Measurements from ENCODE around the gene TMPRSS12. TPM values are rescaled to one million over a fixed set of nuclear protein-coding genes. Genes with fewer than 3 reads are reported as not detected.
"Not testable (repeated sequence)": the region's sequence is repeated elsewhere in the genome, so short reads cannot be mapped to it uniquely, and the experiment has no call there.

The TMPRSS12 gene
- total RNA-seq, 1 experiment from 2014 or later: not detected

DNA sequence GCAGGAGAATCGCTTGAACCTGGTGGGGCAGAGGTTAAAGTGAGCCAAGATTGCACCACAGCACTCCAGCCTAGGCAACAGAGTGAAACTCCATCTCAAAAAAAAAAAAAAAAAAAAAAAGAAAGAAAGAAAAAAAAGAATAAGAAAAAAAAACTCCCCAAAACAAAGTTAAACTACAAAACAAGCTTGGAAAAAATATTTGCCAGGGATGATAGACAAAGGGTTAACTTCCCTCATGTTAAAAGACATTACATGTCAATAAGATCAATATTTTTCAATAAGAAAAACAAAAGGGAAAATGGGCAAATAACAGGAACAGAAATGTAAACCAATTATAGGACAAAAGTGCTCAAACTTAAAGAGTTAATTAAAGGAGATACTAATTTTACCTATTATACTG lies 83.2 kb downstream of the TMPRSS12 start:
- no peak for DNase-seq (ENCODE audit: low spot score)

GRCh38 chr12:50926415-50926814 lies 83.7 kb downstream of the TMPRSS12 start:
- no peak for DNase-seq (ENCODE audit: low spot score)

- not testable (repeated sequence) for DNase-seq (ENCODE audit: low spot score)
Observed at GRCh38 chr12:50926932-50927331, 84.2 kb downstream of the TMPRSS12 start.

- DNase-seq (ENCODE audit: low spot score): no peak
Observed at GRCh38 chr12:50927356-50927755, 84.6 kb downstream of the TMPRSS12 start.

GRCh38 chr12:50927766-50928224 lies 85.1 kb downstream of the TMPRSS12 start:
- no peak for DNase-seq (ENCODE audit: low spot score)

DNA sequence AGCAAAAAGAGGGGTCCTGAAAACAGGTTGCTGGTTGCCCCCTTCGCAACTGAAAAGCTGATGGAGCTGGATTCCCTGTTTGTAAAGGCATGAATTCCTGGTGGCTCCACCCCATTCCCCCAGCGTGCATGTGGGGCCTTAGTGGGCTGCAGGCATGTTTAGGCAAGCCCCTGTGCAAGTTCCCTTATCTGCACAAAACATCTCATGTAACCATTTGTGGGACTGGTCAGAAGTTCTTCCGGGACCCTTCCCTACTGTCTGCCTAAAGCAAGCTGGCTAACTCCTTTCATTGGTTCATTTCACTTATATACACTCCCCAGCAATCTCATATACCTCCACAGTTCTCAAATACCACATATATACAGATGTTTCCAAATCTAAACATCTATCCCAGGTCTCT lies 85.7 kb downstream of the TMPRSS12 start:
- no peak for DNase-seq (ENCODE audit: low spot score)

- no peak for DNase-seq (ENCODE audit: low spot score)
Observed at GRCh38 chr12:50929831-50930230, 87.1 kb downstream of the TMPRSS12 start.

DNA sequence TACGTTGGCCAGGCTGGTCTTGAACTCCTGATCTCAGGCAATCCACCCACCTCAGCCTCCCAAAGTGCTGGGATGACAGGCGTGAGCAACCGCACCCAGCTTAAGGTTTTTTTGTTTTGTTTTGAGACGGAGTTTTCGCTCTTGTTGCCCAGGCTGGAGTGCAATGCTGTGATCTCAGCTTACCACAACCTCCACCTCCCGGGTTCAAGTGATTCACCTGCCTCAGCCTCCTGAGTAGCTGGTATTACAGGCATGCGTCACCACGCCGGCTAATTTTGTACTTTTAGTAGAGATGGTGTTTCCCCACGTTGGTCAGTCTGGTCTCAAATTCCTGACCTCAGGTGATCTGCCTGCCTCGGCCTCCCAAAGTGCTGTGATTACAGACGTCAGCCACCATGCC lies 87.8 kb downstream of the TMPRSS12 start:
- DNase-seq (ENCODE audit: low spot score): not testable (repeated sequence)

DNA sequence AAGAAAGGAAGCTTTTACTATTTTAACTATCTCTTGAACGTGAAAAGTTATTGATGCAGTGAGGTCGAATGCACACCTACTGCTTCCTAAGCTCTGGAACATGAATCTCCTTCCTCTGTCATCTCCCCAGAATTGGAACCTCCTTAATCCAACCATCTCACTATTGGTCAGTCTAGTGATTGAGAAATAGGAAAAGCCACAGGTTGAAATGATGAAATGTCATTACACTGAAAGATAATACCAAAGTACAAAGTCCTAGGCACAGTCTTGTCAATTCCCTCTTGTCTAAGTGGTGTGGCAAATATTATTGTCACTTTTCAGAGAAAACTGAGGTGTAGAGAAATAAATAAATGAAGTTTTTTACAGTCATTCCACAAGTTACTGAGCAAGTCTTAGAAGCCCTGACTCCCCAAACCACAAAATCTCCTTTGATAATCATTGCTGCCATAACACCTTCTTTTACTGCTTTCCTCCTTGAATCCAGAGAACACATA lies 90.1 kb downstream of the TMPRSS12 start:
- no peak for DNase-seq (ENCODE audit: low spot score)

GRCh38 chr12:50933459-50934124 lies 90.9 kb downstream of the TMPRSS12 start:
- no peak for DNase-seq (ENCODE audit: low spot score)

GRCh38 chr12:50934371-50934851 lies 91.7 kb downstream of the TMPRSS12 start:
- DNase-seq (ENCODE audit: low spot score): no peak

DNA sequence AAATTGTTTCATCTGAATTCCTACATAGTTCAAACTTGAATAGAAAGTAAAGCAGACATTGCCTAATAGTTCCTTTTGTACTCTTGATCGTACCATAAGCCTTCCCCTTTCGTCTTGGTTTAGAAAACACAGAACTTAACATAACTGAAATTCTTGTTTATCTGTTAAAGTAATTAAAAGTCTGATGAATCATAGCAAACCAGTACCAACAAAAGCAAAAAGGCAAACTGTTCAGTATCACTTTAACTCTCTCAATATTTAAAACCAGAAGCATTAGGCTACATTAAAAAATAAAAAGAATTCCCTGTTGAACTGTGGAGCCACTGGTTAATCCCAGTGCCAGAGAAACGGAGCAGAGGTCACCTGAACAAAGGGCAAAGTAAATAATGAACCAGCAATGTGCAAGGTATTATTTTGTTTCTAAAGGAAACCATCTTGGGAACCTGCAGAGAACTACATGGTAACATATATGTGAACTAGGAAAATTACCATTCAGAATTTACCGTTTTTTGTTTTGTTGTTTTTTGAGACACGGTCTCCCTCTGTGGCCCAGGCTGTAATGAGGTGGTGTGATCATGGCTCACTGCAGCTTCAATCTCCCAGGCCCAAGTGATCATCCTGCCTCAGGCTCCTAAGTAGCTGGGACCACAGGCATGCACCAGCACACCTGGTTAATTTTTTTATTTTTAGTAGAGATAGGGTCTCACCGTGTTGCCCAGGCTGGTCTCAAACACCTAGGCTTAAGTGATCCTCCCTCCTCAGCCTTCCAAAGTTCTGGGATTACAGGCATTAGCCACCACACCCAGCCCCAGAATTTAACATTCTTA lies 92.5 kb downstream of the TMPRSS12 start:
- DNase-seq (ENCODE audit: low spot score): peak; percentile 48

DNA sequence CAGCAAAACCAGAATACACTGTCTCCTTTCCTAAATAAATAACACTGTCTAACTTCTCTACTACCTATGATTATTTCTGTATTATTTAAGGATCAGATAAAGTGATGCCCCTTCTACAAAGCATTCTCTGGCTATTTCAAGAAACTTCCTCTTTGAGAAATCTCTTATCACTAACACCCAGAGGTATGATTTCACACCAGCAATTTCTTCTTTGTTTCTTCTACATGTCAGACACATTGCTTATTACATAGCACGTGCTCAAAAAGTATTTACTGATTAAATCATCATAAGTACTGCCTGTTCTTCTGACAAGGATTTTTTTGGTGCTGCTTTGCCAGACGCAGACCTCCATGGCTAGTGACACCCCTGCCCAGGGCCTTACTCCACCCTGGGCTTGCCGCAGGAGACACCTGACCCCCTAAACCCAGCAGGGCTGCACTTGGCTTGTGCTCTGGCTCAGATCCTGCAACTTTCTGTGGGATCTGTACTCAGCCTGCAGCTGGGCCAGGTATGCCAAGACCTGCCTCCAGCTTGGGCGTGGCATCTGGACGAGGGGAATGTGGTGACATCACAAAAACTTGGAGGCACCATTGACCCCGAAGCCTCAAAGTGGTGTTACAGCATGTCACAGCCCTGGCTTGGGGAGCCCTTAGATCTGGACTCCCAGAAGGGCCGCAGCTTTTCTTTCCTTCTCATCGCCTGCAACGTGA lies 94.2 kb downstream of the TMPRSS12 start:
- no peak for DNase-seq (ENCODE audit: low spot score)

Other genes starting within 250 kb of the TMPRSS12 start
- 21.2 and 33.1 TPM in 2 replicates for gene ATF1, start 78.8 kb upstream of the TMPRSS12 start, total RNA-seq (2014; rRNA removed; shearing (Covaris generic))
- gene HIGD1C, start 109.6 kb downstream of the TMPRSS12 start, total RNA-seq (2014; rRNA removed; shearing (Covaris generic)): not detected in 2 replicates
- 19.9 and 21.5 TPM in 2 replicates for gene SLC11A2, start 183.5 kb downstream of the TMPRSS12 start, total RNA-seq (2014; rRNA removed; shearing (Covaris generic))
- 20.2 and 32.1 TPM in 2 replicates for gene LETMD1, start 205.4 kb downstream of the TMPRSS12 start, total RNA-seq (2014; rRNA removed; shearing (Covaris generic))
- gene CSRNP2, start 240.7 kb downstream of the TMPRSS12 start, total RNA-seq (2014; rRNA removed; shearing (Covaris generic)): 7.3 and 10.3 TPM in 2 replicates

Data from H4 (cell line).